Stimulated activated CD4-positive, alpha-beta T cell treated with anti-CD3 and anti-CD28 coated beads, Interleukin-4, amount 100 ng/mL, for 24 hours (primary cell): ENCODE results near the gene HIP1.

Source experiments
- DNase-seq: peaks from one replicate; pipeline ENCODE4 v3.0.0-alpha.2; 2020

The HIP1 gene

GRCh38 chr7:75667938-75668337, 70.8 kb downstream of the HIP1 start:
- DNase-seq, result no peak

DNA sequence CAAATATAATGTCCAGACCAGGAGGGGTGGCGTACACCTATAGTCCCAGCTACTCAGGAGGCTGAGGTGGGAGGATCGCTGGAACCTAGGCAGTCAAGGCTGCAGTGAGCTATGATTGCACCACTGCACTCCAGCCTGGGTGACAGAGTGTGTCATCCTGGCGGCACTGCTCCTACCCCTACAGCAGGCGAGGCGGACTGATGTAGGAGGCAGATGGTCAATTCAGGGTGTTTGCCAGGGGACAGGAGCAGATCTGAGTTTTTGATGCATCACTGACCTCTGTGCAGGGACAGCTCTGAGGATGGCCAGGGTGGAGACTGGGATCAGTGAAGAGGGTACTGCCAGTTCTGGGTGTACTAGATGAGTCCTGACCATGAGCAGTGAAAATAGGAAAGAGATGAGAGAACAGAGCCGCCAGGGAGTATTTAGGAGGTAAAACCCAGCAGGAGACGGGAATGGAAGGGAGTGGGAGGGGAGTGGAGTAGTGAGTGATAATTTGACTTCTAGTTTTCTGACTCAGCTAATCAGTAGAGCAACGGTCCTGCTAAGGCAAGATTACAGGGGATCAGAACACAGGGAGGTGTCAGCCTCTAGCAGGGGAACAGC, 75.3 kb downstream of the HIP1 start:
- no peak for DNase-seq

- no peak for DNase-seq
Observed at GRCh38 chr7:75662579-75663301, 76.0 kb downstream of the HIP1 start.

DNA sequence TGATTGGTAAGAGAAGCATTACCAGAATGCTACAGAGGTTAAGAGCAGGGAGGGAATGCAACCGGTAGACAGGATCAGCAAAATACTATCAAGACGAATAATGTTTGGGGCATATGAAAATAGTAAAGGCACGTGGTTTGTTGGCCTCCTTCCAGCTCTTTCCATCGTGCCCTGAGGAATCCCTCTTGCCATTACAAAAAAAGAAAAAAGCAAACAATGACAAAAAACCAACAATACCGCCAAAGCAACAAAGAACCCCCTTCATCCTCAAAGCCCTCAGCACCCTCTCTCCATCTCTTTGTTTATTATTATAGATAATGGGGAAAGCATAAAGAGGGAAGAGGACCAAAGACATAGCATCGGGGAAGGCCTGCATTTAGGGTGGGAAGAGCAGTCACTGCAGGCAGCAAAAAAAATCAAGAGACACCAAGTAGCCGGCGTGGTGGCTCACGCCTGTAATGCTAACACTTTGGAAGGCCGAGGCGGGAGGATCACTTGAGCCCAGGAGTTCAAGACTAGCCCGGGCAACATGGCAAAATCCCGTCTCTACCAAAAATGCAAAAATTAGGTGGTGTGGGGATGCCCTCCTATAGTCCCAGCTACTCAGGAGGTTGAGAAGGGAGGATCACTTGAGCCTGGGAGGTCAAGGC, 78.0 kb downstream of the HIP1 start:
- no peak for DNase-seq

DNA sequence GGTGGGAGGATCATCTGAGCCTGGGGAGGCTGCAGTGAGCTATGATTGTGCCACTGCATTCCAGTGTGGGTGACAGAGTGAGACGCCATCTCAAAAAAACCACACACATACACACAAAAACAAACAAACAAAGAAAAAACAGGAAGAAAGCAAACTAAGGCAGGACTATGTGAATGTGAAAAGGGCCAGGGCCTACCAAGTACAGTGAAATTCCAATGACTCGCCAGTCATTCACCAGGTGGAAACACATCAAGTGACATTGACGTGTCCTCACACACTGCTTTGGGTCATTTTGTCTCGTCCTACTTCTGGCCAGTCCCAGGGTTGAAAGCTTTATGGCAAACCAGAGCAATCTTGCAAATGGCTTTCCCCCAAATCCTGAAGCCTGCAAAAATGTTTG, 79.9 kb downstream of the HIP1 start:
- DNase-seq, result no peak

DNA sequence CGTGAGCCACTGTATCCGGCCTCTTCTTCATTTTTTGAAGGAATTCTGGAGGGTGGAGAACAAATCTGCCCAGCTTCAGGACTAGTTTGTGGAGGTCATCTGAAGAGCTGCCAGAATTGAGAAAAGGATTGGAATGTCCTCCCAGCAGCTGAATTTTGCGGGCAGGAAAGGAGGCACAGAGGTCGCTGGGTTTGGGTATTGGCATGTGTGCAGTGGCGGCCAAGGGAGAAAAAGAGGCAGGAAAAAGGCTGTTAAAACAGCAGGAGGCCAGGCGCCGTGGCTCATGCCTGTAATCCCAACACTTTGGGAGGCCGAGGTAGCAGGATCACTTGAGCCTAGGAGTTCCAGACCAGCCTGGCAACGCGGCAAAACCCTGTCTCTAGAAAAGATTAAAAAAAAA, 80.4 kb downstream of the HIP1 start:
- DNase-seq, result no peak

DNA sequence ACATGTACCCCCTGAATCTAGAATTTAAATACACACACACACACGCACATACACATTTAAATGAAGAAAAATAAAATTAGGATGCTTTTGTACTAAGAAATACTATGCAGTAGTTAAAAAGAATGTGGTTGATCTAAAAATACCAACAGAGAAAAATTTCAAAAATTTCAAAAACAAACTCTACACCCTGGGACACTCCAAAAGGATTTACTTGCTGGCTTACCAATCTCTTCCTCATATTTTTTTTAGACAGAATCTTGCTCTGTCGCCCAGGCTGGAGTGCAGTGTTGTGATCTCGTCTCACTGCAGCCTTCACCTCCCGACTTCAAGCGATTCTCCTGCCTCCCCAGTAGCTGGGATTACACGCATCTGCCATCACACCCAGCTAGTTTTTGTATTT, 80.9 kb downstream of the HIP1 start:
- DNase-seq, result no peak

DNA sequence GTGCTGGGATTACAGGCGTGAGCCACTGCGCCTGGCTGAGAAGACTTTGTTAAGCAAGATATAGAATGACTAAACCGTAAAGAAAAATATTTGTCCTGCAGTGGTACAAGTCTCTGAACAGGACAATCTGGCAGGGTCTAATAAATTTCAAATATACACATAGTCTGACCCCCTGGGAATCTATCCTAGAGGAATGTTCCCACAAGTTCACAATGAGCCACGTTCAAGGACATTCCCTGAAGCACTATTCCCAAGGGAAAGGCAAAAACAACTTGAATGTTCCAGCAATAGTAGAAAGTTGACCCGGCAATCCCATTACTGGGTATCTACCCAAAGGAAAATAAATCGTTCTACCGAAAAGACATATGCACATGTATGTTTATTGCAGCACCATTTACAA, 82.0 kb downstream of the HIP1 start:
- no peak for DNase-seq

DNA sequence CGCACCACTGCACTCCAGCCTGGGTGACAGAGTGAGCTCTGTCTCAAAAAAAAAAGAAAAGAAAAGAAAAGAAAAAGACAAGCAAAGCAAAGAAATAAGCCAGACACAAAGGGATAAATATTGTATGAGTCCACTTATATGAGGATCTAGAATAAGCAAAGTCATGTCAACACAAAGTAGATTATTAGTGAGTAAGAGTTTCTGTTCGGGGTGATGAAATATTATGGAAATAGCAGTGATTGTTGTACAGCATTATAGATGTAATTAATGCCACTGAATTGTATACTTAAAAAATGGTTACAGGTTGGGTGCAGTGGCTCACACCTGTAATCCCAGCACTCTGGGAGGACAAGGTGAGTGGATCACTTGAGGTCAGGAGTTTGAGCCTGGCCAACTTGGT, 83.2 kb downstream of the HIP1 start:
- no peak for DNase-seq

- no peak for DNase-seq
Observed at GRCh38 chr7:75654855-75655254, 83.9 kb downstream of the HIP1 start.

- DNase-seq, result no peak
Observed at GRCh38 chr7:75653651-75654050, 85.1 kb downstream of the HIP1 start.

DNA sequence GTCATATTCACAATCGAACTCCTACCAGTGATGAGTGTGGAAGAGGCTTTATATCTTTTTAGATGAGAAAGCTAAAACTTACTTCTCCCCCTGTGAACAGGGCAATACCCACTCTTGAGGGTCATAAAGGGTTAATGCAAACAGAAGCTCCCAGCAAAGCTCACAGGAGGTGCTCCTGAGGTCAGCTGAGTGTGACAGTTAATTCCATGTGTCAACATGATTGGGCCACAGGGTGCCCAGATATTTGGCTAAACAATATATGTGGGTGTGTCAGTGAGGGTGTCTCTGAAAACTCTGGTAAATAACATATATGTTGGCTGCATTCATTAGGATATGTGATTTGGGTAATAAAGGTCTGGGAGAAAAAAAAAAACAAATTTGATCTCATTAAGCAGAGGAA, 86.0 kb downstream of the HIP1 start:
- no peak for DNase-seq

DNA sequence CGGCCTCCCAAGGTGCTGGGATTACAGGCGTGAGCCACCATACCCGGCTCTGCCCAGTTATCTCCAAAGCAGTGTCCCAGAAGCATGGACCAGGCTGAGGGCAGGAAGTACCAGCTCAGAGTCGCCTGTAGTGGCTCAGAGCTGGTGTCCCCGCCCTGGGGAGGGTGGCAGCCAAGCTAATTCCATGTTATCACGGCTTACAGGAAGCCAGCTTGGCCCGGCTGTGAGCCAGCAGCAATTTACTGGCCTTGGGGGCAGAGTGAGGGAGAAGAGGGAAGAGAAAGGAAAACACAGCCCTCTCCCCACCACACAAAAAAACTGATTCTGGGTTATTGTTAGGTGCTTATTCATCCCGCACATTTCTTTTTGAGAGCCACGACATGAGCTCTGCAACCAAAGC, 88.1 kb downstream of the HIP1 start:
- DNase-seq, result no peak

DNA sequence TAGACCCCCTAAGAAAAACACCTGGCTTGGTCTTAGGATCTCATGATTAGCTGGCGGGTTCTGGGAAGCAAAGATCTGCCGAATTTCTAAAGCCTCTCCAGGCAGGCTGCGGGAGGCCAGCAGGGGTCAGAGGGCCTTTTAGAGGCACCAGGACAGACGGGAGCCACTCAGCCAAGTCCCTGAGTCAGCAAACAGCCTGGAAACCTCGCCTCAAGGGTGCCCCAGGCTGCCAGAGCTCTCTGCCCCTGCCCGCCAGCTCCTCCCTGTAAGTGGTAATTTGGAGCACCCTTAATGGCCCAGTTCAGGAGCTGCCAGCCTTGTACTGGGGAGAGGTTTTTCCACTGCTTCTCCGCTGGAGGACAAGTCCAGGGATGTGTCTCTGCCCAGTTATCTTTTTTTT, 88.7 kb downstream of the HIP1 start:
- no peak for DNase-seq

- no peak for DNase-seq
Observed at GRCh38 chr7:75649462-75649861, 89.3 kb downstream of the HIP1 start.

DNA sequence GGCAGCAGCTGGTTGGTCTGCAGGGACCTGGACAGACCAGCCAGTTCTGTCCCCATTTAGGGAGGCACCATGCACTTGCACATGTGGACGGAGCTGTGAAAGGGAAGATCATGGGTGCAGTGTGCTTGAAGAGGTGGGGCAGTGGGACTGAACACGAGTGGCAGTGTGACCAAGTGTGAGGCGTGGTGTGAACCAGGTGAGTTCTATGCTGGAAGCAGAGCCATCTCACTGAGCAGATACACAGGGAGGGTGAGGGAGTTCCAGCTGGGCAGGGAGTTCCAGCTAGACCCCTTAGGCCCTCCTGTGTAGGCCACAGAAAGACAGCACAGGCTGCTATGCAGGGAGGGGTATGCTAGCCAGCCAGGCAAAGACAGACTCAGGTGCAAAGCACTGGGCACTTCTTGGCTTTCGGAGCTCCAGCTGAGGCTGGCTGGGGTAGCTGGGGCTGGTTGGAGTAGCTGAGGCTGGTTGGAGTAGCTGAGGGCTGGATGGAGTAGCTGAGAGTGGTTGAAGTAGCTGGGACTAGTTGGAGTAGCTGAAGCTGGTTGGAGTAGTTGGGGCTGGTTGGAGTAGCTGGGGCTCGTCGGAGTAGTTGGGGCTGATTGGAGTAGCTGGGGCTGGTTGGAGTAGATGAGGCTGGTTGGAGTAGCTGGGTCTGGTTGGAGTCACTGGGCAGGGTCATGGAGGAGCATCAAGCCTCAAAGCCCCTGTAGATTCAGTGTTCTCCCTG, 90.9 kb downstream of the HIP1 start:
- no peak for DNase-seq

DNA sequence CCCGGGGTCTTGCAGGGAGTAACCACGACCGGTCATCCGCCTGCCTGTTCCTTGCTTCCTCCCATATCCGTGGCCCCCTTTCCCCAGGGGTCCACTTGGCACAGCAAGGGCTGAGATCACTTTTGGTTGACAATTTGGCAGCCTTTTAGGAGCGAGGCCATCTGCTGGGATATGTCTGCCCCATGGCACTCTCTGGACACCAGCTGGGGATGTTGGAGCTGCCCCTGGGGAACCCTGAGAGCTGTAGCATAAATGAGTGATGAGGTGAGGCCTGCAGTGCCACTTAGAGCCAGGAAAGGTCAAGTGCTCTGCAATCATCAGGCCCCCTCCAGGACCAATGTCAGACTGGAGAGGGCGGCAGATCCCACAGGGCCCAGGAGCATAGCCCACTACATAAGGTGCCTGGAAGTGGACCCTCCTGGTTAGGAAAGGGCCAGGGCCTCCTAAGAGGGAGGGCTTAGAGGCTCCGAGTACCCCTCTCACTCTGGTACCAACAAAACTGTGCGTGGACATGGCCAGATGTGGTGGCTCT, 92.1 kb downstream of the HIP1 start:
- DNase-seq, result no peak

GRCh38 chr7:75645570-75645969, 93.2 kb downstream of the HIP1 start:
- no peak for DNase-seq

GRCh38 chr7:75644589-75644988, 94.2 kb downstream of the HIP1 start:
- DNase-seq, result no peak

- DNase-seq, result peak; percentile 69
Observed at GRCh38 chr7:75642810-75643486, 95.8 kb downstream of the HIP1 start.

GRCh38 chr7:75640201-75640600, 98.5 kb downstream of the HIP1 start:
- no peak for DNase-seq

DNA sequence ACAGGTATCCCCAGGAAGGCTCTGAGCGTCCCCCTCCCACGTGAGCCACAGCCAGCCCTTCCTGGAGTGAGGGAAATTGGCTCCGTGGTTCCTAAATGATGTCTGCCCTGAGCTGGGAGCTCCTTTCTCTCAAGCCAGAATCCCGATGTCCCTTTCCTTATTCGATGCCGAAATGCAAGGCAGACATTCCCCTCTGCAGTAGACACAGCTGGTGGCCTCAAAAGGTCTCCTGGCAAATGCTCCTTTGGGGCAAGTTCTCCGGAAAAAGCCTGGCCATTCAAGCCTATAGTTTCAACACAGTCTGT, 98.9 kb downstream of the HIP1 start:
- DNase-seq, result no peak
